ENCODE data around the gene LIMS1. TPM values are rescaled to one million over a fixed set of nuclear protein-coding genes. Genes with fewer than 3 reads are reported as not detected.
A peak's percentile ranks its signal among the peaks of the same experiment; 100 is the strongest.
"Not testable (repeated sequence)": the region's sequence is repeated elsewhere in the genome, so short reads cannot be mapped to it uniquely, and the experiment has no call there.

The LIMS1 gene
- polyA plus RNA-seq, 1 donor (not counting 4 experiments of a cell fraction or from before 2014, with no cell fraction given) = 62.5 TPM

DNA sequence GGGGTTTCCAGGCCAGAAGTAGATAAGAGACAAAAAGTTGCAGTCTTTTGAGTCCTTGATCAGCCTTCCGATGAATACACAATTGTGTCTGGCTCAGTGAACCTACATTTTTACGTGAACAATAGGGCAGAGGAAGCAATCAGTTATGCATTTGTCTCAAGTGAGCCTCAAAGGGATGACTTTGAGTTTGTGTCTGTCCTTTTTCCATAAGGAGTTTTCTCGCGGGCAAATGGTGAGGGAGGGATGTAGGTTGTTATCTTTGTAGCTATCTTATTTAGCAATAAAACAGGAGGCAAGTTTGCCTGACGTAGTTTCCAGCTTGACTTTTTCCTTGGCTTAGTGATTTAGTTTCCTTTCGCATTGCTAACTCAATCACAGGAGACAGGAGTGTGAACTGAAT, 119.6 kb downstream of the LIMS1 start:
- H2AFZ ChIP-seq (ENCODE audit: control insufficient read depth, low read length); FAIRE-seq; H3K4me3 ChIP-seq (ENCODE audit: control insufficient read depth in 2 of 3, extremely low read depth in 1 of 3, insufficient read depth in 2 of 3, low read depth in 1 of 3, low read length in 3 of 3); H3K4me1 ChIP-seq (ENCODE audit: control insufficient read depth, extremely low read depth, insufficient read depth, low read length); H3K9me3 ChIP-seq (ENCODE audit: control insufficient read depth, low read depth, low read length); H3K9me1 ChIP-seq (ENCODE audit: control insufficient read depth, extremely low read depth, insufficient read depth, low read length); dilution Hi-C loops (cut with MboI; ENCODE audit: extremely low pct_ligation_motif_present, low sequenced_read_pairs); DNase-seq (ENCODE audit: low read depth, low spot score); H4K20me1 ChIP-seq (ENCODE audit: control insufficient read depth, extremely low read depth, insufficient read depth, low read length); H3K36me3 ChIP-seq (ENCODE audit: control insufficient read depth in 2 of 2, extremely low read depth in 1 of 2, insufficient read depth in 2 of 2, low read length in 2 of 2); H3K27me3 ChIP-seq (ENCODE audit: control insufficient read depth, extremely low read depth, insufficient read depth, low read length); H3K79me2 ChIP-seq (ENCODE audit: control insufficient read depth, insufficient read depth, low read length): not testable (repeated sequence)
- Histone ChIP-seq H3K9ac (ENCODE audit: control insufficient read depth, extremely low read depth, insufficient read depth, low read length) (peak overlapping the region; percentile 9), H3K27ac (ENCODE audit: control insufficient read depth, insufficient read depth, low read length) (peak overlapping the region; percentile 54), H3K4me2 (ENCODE audit: control insufficient read depth, extremely low read depth, insufficient read depth, low read depth, low read length) (peak overlapping the region; percentile 45)

DNA sequence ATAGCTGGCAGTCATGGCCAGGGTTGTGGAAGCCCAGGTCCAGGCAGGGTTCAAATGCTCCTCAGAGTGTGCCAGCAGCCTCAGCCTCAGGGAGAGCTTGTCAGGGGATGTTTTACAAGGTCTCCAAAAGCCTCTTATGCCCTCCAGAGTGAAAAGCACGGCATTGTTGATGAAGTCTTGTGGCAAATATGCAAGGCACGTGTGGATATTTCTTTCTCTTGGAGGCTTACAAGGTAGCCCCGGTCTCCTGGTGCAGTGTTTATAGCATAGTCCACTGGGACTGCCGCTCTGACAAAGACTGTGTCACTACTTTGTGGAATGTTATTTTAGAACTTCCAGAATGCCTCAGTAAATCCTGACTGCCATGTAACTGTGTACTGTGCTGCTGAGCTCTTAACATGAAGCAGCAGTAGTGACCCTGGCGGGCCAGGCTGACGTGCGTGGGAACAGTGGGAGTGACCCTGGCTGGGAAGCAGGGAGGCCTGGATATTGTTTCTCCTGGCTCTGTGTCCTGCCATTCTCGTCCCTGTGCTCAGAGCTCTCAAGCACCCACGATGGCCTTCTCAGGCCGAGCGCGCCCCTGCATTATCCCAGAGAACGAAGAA, 120.4 kb downstream of the LIMS1 start:
- dilution Hi-C loops (cut with MboI; ENCODE audit: extremely low pct_ligation_motif_present, low sequenced_read_pairs); H3K4me1 ChIP-seq (ENCODE audit: control insufficient read depth, extremely low read depth, insufficient read depth, low read length); H4K20me1 ChIP-seq (ENCODE audit: control insufficient read depth, extremely low read depth, insufficient read depth, low read length); H3K9me3 ChIP-seq (ENCODE audit: control insufficient read depth, low read depth, low read length); H2AFZ ChIP-seq (ENCODE audit: control insufficient read depth, low read length); DNase-seq (ENCODE audit: low read depth, low spot score); H3K36me3 ChIP-seq (ENCODE audit: control insufficient read depth in 2 of 2, extremely low read depth in 1 of 2, insufficient read depth in 2 of 2, low read length in 2 of 2); H3K79me2 ChIP-seq (ENCODE audit: control insufficient read depth, insufficient read depth, low read length); H3K9me1 ChIP-seq (ENCODE audit: control insufficient read depth, extremely low read depth, insufficient read depth, low read length); H3K9ac ChIP-seq (ENCODE audit: control insufficient read depth, extremely low read depth, insufficient read depth, low read length); FAIRE-seq; H3K4me3 ChIP-seq (ENCODE audit: control insufficient read depth in 2 of 3, extremely low read depth in 1 of 3, insufficient read depth in 2 of 3, low read depth in 1 of 3, low read length in 3 of 3); H3K27me3 ChIP-seq (ENCODE audit: control insufficient read depth, extremely low read depth, insufficient read depth, low read length): not testable (repeated sequence)
- H3K27ac ChIP-seq (ENCODE audit: control insufficient read depth, insufficient read depth, low read length) = peak overlapping the region; percentile 40
- peak overlapping the region; percentile 27 for H3K4me2 ChIP-seq (ENCODE audit: control insufficient read depth, extremely low read depth, insufficient read depth, low read depth, low read length)

DNA sequence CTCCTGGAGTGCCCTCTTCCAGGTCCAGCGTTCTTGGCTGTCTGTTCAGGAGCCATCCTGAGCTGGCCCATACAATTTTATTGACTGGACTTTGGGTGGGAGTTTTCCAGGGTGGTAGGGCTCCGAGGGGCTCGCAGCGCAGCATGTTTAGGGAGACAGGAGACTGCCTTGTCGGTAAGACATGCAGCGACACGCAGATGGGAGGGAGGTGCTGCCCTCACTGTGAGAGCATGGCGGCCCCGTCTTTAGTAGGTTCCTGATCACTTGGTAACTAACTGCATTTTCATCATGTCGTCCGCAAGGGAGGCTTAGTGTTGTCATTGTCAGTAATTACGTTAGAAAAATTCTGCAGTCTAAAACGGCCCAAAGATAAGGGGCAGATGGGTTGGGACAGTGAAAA, 121.0 kb downstream of the LIMS1 start:
- H4K20me1 ChIP-seq (ENCODE audit: control insufficient read depth, extremely low read depth, insufficient read depth, low read length); dilution Hi-C loops (cut with MboI; ENCODE audit: extremely low pct_ligation_motif_present, low sequenced_read_pairs); H3K9me1 ChIP-seq (ENCODE audit: control insufficient read depth, extremely low read depth, insufficient read depth, low read length); H3K27me3 ChIP-seq (ENCODE audit: control insufficient read depth, extremely low read depth, insufficient read depth, low read length); DNase-seq (ENCODE audit: low read depth, low spot score); H3K9me3 ChIP-seq (ENCODE audit: control insufficient read depth, low read depth, low read length); FAIRE-seq; H3K4me1 ChIP-seq (ENCODE audit: control insufficient read depth, extremely low read depth, insufficient read depth, low read length); H3K4me2 ChIP-seq (ENCODE audit: control insufficient read depth, extremely low read depth, insufficient read depth, low read depth, low read length); H3K4me3 ChIP-seq (ENCODE audit: control insufficient read depth in 2 of 3, extremely low read depth in 1 of 3, insufficient read depth in 2 of 3, low read depth in 1 of 3, low read length in 3 of 3); H3K9ac ChIP-seq (ENCODE audit: control insufficient read depth, extremely low read depth, insufficient read depth, low read length); H2AFZ ChIP-seq (ENCODE audit: control insufficient read depth, low read length); H3K27ac ChIP-seq (ENCODE audit: control insufficient read depth, insufficient read depth, low read length); H3K79me2 ChIP-seq (ENCODE audit: control insufficient read depth, insufficient read depth, low read length); H3K36me3 ChIP-seq (ENCODE audit: control insufficient read depth in 2 of 2, extremely low read depth in 1 of 2, insufficient read depth in 2 of 2, low read length in 2 of 2): not testable (repeated sequence)

DNA sequence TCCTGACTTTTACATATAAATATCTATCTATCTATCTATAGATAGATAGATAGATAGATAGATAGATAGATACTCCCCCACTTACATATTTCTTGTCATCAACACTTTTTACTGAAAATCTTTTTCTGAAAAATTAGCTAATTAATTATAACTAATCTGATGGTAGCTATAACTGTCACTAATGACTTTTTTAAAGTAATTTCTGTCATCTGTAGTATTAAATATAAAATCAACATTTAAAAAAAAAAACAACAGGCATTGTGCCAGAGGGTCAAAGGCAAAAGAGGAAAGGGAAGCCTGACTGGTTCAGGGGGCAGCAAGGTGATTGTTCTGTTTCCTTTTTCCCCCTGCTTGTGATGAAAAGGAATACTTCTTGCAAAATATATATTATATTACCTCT, 122.0 kb downstream of the LIMS1 start:
- H3K9me3 ChIP-seq (ENCODE audit: control insufficient read depth, low read depth, low read length); H3K36me3 ChIP-seq (ENCODE audit: control insufficient read depth in 2 of 2, extremely low read depth in 1 of 2, insufficient read depth in 2 of 2, low read length in 2 of 2); FAIRE-seq; H3K9me1 ChIP-seq (ENCODE audit: control insufficient read depth, extremely low read depth, insufficient read depth, low read length); H3K27ac ChIP-seq (ENCODE audit: control insufficient read depth, insufficient read depth, low read length); H3K27me3 ChIP-seq (ENCODE audit: control insufficient read depth, extremely low read depth, insufficient read depth, low read length); dilution Hi-C loops (cut with MboI; ENCODE audit: extremely low pct_ligation_motif_present, low sequenced_read_pairs); H3K9ac ChIP-seq (ENCODE audit: control insufficient read depth, extremely low read depth, insufficient read depth, low read length); H2AFZ ChIP-seq (ENCODE audit: control insufficient read depth, low read length); H3K79me2 ChIP-seq (ENCODE audit: control insufficient read depth, insufficient read depth, low read length); H3K4me3 ChIP-seq (ENCODE audit: control insufficient read depth in 2 of 3, extremely low read depth in 1 of 3, insufficient read depth in 2 of 3, low read depth in 1 of 3, low read length in 3 of 3); H3K4me1 ChIP-seq (ENCODE audit: control insufficient read depth, extremely low read depth, insufficient read depth, low read length); H3K4me2 ChIP-seq (ENCODE audit: control insufficient read depth, extremely low read depth, insufficient read depth, low read depth, low read length); H4K20me1 ChIP-seq (ENCODE audit: control insufficient read depth, extremely low read depth, insufficient read depth, low read length); DNase-seq (ENCODE audit: low read depth, low spot score): not testable (repeated sequence)

DNA sequence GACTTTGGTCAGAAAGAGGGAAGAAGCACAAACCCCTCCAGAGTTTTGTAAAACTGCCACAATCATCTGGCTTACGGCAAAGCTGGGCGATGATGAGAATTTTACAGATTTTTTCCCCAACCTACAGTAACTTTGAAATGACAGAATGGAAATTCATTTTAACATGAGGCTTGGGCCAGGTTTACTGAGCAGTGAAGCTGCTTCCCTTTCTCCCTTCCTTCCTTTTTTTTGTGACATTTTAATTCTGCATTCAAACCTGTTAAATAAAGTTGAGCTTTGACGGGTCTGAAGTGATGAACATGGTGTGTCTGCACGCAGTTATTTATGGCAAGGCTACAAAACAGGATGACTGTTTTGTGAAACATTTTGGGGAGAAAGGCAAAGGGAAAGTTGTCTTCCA, 123.2 kb downstream of the LIMS1 start:
- DNase-seq (ENCODE audit: low read depth, low spot score); H3K9ac ChIP-seq (ENCODE audit: control insufficient read depth, extremely low read depth, insufficient read depth, low read length); H3K36me3 ChIP-seq (ENCODE audit: control insufficient read depth in 2 of 2, extremely low read depth in 1 of 2, insufficient read depth in 2 of 2, low read length in 2 of 2); H3K27me3 ChIP-seq (ENCODE audit: control insufficient read depth, extremely low read depth, insufficient read depth, low read length); dilution Hi-C loops (cut with MboI; ENCODE audit: extremely low pct_ligation_motif_present, low sequenced_read_pairs); H3K4me2 ChIP-seq (ENCODE audit: control insufficient read depth, extremely low read depth, insufficient read depth, low read depth, low read length); H3K79me2 ChIP-seq (ENCODE audit: control insufficient read depth, insufficient read depth, low read length); H3K27ac ChIP-seq (ENCODE audit: control insufficient read depth, insufficient read depth, low read length); H4K20me1 ChIP-seq (ENCODE audit: control insufficient read depth, extremely low read depth, insufficient read depth, low read length); H3K9me3 ChIP-seq (ENCODE audit: control insufficient read depth, low read depth, low read length); H3K4me3 ChIP-seq (ENCODE audit: control insufficient read depth in 2 of 3, extremely low read depth in 1 of 3, insufficient read depth in 2 of 3, low read depth in 1 of 3, low read length in 3 of 3); H2AFZ ChIP-seq (ENCODE audit: control insufficient read depth, low read length); FAIRE-seq; H3K9me1 ChIP-seq (ENCODE audit: control insufficient read depth, extremely low read depth, insufficient read depth, low read length): not testable (repeated sequence)
- H3K4me1 ChIP-seq (ENCODE audit: control insufficient read depth, extremely low read depth, insufficient read depth, low read length) = peaks cover 17% of the 10 kb centered on the region
